HG03460 (cell line): ENCODE data around the gene DONSON.

Experiments
- ATAC-seq: cut with Tn5 transposase; IDR thresholded peaks from one replicate; pipeline ENCODE4 v1.9.1; 2021; ENCODE audit not compliant: unreplicated experiment

Gene DONSON

GRCh38 chr21:33541756-33542639, 46.5 kb downstream of the DONSON start, which contains the start of gene GART:
Gene GART (minus strand): TSS chr21:33542117. CDS start chr21:33539315, 2,802 bp downstream.
- ATAC-seq: peak; percentile 63

DNA sequence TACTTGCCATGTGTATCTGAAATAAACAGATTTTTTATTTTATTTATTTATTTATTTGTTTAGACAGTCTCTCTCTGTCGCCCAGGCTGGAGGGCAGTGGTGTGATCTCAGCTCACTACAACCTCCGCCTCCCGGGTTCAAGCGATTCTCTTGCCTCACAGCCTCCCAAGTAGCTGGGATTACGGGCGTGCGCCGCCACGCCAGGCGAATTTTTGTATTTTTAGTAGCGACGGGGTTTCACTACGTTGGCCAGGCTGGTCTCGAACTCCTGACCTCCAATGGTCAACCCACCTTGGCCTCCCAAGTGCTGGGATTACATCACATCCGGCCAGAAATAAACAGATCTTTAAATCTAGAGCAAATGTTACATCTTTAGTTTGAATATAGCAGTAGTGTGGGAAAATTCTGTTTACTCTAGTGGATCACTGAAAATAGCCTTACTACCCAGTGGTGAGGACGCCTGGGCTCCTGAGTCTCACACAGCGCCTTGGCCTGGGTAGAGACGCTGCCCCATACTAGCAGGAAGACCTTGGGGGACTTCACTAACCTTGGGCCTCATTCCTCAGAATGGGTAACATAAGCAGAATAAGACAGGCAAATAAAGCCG, 47.3 kb downstream of the DONSON start:
- ATAC-seq: no peak

DNA sequence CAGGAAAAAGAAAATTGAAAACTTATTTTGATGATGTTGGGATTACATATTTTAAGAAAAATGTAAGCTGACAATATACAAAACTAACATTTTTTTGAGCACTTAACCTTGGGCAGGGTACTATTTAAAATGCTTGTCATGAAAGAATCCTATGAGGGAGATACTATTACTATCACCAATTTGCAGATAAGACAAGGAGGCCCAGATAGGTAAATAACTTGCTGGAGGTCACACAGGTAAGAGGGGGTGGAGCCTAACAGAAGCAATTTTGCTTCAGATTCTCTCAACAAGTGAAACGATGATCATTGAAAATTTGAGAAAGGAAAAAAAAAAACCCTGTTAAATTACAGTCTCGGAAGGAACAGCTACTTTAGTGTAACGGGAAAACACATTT, 47.8 kb downstream of the DONSON start:
- ATAC-seq: no peak

DNA sequence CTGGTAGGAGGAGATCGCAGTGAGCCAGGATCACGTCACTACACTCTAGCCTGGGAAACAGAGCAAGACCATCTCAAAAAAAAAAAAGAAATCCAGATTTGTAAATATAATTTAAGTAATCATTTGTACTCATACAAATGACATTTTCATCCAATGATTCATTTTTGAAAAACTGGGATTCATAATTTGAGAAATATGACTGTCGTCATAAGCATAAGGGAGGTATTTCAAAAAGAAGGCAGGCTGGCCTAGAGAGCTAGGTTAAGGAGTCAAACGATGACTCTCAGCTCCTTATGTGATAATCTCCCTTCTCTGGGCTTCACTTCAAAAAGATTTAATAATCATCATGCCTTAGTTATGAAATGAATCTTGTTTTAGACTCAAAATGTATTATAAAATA, 48.9 kb downstream of the DONSON start:
- no peak for ATAC-seq

- ATAC-seq: no peak
Observed at GRCh38 chr21:33537212-33537611, 51.3 kb downstream of the DONSON start.

DNA sequence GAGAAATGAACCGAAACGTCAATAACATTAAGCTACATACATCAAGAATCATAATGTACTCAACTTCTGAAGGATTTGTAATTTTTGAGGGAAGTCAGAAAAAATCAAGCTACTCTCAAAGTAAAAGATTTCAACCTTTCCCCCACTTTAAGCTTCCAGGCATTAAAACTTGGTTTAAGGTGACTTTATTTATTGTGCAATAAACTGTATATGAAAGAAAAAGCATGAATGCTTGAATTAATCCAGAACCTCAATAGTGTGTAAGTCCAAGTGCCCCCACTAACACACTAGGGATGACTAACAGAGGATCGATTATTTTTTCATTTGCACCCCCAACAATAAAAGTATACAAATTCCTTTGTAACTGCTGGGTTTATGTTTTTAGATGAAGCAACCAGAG, 57.5 kb downstream of the DONSON start:
- ATAC-seq: no peak
